SK-N-SH treated with all-trans-retinoic acid at 6 μM for 48 hours (cell line): ENCODE results near the gene SKAP2.

Source experiments
- CSDC2 ChIP-seq: fragments of 250-450 bp; sonication (Bioruptor Pico); IDR thresholded peaks from 2 replicates; pipeline ENCODE4 v1.5.0; 2020; ENCODE audit warnings: mild to moderate bottlenecking, moderate library complexity
- GLIS3 ChIP-seq: fragments of 250-450 bp; sonication (Bioruptor Pico); IDR thresholded peaks from 2 replicates; pipeline ENCODE4 v1.5.0; 2020; ENCODE audit warnings: mild to moderate bottlenecking, moderate library complexity
- OSR1 ChIP-seq: fragments of 250-450 bp; sonication (Bioruptor Pico); IDR thresholded peaks from 2 replicates; pipeline ENCODE4 v1.8.0; 2022; ENCODE audit warnings: moderate library complexity, mild to moderate bottlenecking, inconsistent platforms
- PATZ1 ChIP-seq: fragments of 250-450 bp; sonication (Bioruptor Pico); IDR thresholded peaks from 2 replicates; pipeline ENCODE4 v1.8.0; 2020; ENCODE audit warnings: mild to moderate bottlenecking, moderate library complexity, borderline replicate concordance
- RARB ChIP-seq: fragments of 250-450 bp; sonication (Bioruptor Pico); IDR thresholded peaks from 2 replicates; pipeline ENCODE4 v1.8.0; 2021; ENCODE audit warnings: mild to moderate bottlenecking, moderate library complexity
- TCF4 ChIP-seq: fragments of 250-450 bp; sonication (Bioruptor Pico); IDR thresholded peaks from 2 replicates; pipeline ENCODE4 v1.8.0; 2021; ENCODE audit warnings: mild to moderate bottlenecking, moderate library complexity, borderline replicate concordance
- TSHZ2 ChIP-seq: fragments of 250-450 bp; sonication (Bioruptor Pico); IDR thresholded peaks from 2 replicates; pipeline ENCODE4 v1.5.0; 2020; ENCODE audit warnings: mild to moderate bottlenecking, moderate library complexity
- ZNF565 ChIP-seq: fragments of 450-650 bp; formaldehyde crosslinking; conservative IDR thresholded peaks from 2 replicates; pipeline ENCODE4 v1.5.0; 2020; ENCODE audit warnings: low read depth, mild to moderate bottlenecking, moderate library complexity
- ZNF8 ChIP-seq: fragments of 450-650 bp; formaldehyde crosslinking; IDR thresholded peaks from 2 replicates; pipeline ENCODE4 v1.5.0; 2020; ENCODE audit warnings: mild to moderate bottlenecking, moderate library complexity

GRCh38 chr7:26794541-26794940 lies 69.8 kb downstream of the SKAP2 start:
- TF ChIP-seq ZNF565 (CRISPR knock-in tag) (no peak), OSR1 (no peak), TCF4 (no peak), ZNF8 (no peak), RARB (CRISPR knock-in tag) (no peak), GLIS3 (CRISPR knock-in tag) (no peak), PATZ1 (CRISPR knock-in tag) (no peak), TSHZ2 (CRISPR knock-in tag) (no peak), CSDC2 (no peak)
